CD4-positive, alpha-beta T cell (primary cell): Measurements from ENCODE around the gene GALNT18. TPM values are rescaled to one million over a fixed set of nuclear protein-coding genes. Genes with fewer than 3 reads are reported as not detected.

Experiments used
- ATAC-seq: fragments of 200-7000 bp; cut with Tn5 transposase; one replicate; pipeline ENCODE4 v1.10.0; 2022; ENCODE audit warnings: mild to moderate bottlenecking; ENCODE audit not compliant: poor library complexity
- CTCF ChIA-PET: fragments of 350-600 bp; sonication (Branson Sonifier 250); formaldehyde crosslinking; loops from one replicate; lab custom pipeline; 2021; ENCODE audit warnings: antibody characterized with exemption, inconsistent platforms; lab: Charles Lee
- POLR2A ChIA-PET: fragments of 350-600 bp; sonication (Branson Sonifier 250); formaldehyde crosslinking; loops from one replicate; lab custom pipeline; 2021; ENCODE audit warnings: antibody characterized with exemption, inconsistent platforms; lab: Charles Lee
- DNase-seq, 14 experiments: peaks; one replicate each; pipeline ENCODE4 v3.0.0-alpha.2; 2013 to 2020; ENCODE audit warnings: mixed read lengths in 2 of 14
- H3K27ac ChIP-seq, 2 donors: one replicate each; pipeline versions ENCODE4 v1.5.1 to v1.7.0; 2013; ENCODE audit warnings: low read length in 2 of 2, low read depth in 1 of 2, mild to moderate bottlenecking in 1 of 2
- H3K27me3 ChIP-seq, 2 experiments: 1 replicate in 1 of 2; 2 replicates in 1 of 2; pipeline versions ENCODE4 v1.6.1 to v1.7.0; 2013; ENCODE audit warnings: low read length in 2 of 2, control low read depth in 1 of 2, mild to moderate bottlenecking in 1 of 2, moderate library complexity in 1 of 2; ENCODE audit not compliant: insufficient read depth in 2 of 2, control insufficient read depth in 1 of 2
- H3K36me3 ChIP-seq: one replicate; pipeline ENCODE4 v1.6.1; 2013; ENCODE audit warnings: low read length, control low read depth; ENCODE audit not compliant: insufficient read depth
- H3K4me1 ChIP-seq: one replicate; pipeline ENCODE4 v1.6.1; 2013; ENCODE audit warnings: low read length, control low read depth; ENCODE audit not compliant: insufficient read depth
- H3K4me3 ChIP-seq: one replicate; pipeline ENCODE4 v1.5.1; 2013; ENCODE audit warnings: mild to moderate bottlenecking, low read length, moderate library complexity
- H3K9me3 ChIP-seq, 2 experiments: 1 replicate in 1 of 2; 2 replicates in 1 of 2; pipeline versions ENCODE4 v1.6.1 to v1.7.0; 2013; ENCODE audit warnings: low read length in 2 of 2, mild to moderate bottlenecking in 2 of 2, control low read depth in 1 of 2, moderate library complexity in 1 of 2; ENCODE audit not compliant: control insufficient read depth in 1 of 2, insufficient read depth in 1 of 2
- H3K27ac Mint-ChIP-seq: one replicate; pipeline ENCODE4 v1.8.0; 2020; ENCODE audit warnings: mixed read lengths
- H3K27me3 Mint-ChIP-seq: one replicate; pipeline ENCODE4 v1.8.0; 2021; ENCODE audit warnings: mixed read lengths
- H3K36me3 Mint-ChIP-seq: one replicate; pipeline ENCODE4 v1.8.0; 2021; ENCODE audit warnings: low read depth, mixed read lengths
- H3K4me1 Mint-ChIP-seq: one replicate; pipeline ENCODE4 v1.8.0; 2021; ENCODE audit warnings: low read depth, mixed read lengths
- H3K4me3 Mint-ChIP-seq: one replicate; pipeline ENCODE4 v1.8.0; 2020; ENCODE audit warnings: mild to moderate bottlenecking, mixed read lengths
- H3K9me3 Mint-ChIP-seq: one replicate; pipeline ENCODE4 v1.8.0; 2020; ENCODE audit warnings: mixed read lengths
- CTCF ChIP-seq: fragments of 200-600 bp; IDR thresholded peaks from one replicate; pipeline ENCODE4 v1.8.0; 2022; ENCODE audit warnings: antibody characterized with exemption, mild to moderate bottlenecking
- intact Hi-C, 2 experiments: fragments of 100-400 bp; cut with DNase I in 1 of 2; cut with micrococcal nuclease in 1 of 2; formaldehyde crosslinking; loops; one replicate each; pipeline versions ENCODE4 v1.15.1 to v1.9.0; 2023 to 2025; cut with DNase I, micrococcal nuclease
- total RNA-seq, 174 experiments: library from RNA in 2 of 174; stranded (reverse) in 2 of 174; gene quantifications; one replicate each; pipeline ENCODE4 v1.2.3 and lab custom pipeline; 2021 to 2026

Gene GALNT18
- total RNA-seq, 2 experiments from 2014 or later = 0.08 TPM; not detected in 1

DNA sequence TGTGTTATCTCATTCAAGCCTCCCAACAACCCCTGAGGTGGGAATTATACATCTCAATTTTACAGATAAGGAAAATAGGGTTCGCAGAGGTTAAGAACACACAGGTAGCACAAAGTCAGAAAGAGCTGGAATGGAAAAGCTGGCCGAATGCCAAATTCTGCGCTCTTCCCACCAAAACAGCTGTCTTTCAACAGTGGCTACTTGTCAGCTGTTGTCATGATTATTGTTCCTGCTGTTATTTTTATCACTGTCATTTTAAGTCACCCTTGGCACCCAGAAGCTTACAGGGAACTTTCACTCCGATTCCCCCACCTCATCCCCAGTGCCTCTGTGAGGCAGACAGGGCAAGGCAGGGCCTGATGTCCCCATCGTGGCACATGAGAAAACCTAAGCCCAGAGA lies 194.3 kb downstream of the GALNT18 start:
- intact Hi-C loops = no loop called here

GRCh38 chr11:11427140-11427539 lies 194.7 kb downstream of the GALNT18 start:
- no peaks in the 10 kb centered on the region for H3K9me3 ChIP-seq
- ATAC-seq (no peak), DNase-seq (no peak)
- no peaks in the 10 kb centered on the region for H3K27me3 Mint-ChIP-seq
- no peaks in the 10 kb centered on the region for H3K36me3 ChIP-seq
- no peaks in the 10 kb centered on the region for H3K4me1 ChIP-seq
- H3K9me3 Mint-ChIP-seq = no peaks in the 10 kb centered on the region
- no peaks in the 10 kb centered on the region for H3K36me3 Mint-ChIP-seq
- no peak overlapping the region for H3K27ac Mint-ChIP-seq
- TF ChIP-seq CTCF = no peak
- intact Hi-C loops = no loop called here
- peaks cover 0 to 2% of the 10 kb centered on the region in 2 experiments for H3K27me3 ChIP-seq
- no peak overlapping the region for H3K4me3 Mint-ChIP-seq
- H3K4me1 Mint-ChIP-seq = no peaks in the 10 kb centered on the region
- no peak overlapping the region for H3K4me3 ChIP-seq
- ChIA-PET POLR2A (no interaction called here), CTCF (no interaction called here)
- H3K27ac ChIP-seq = no peak overlapping the region

More for the DNA sequence above, 194.3 kb downstream of the GALNT18 start:
- no peaks in the 10 kb centered on the region for H3K9me3 Mint-ChIP-seq
- H3K36me3 ChIP-seq = no peaks in the 10 kb centered on the region
- H3K4me3 ChIP-seq = no peak overlapping the region
- ATAC-seq (no peak), DNase-seq (no peak)
- ChIA-PET POLR2A (no interaction called here), CTCF (no interaction called here)
- H3K27ac ChIP-seq = no peak overlapping the region
- H3K4me1 ChIP-seq = no peaks in the 10 kb centered on the region
- no peaks in the 10 kb centered on the region for H3K27me3 Mint-ChIP-seq
- H3K4me1 Mint-ChIP-seq = no peaks in the 10 kb centered on the region
- H3K4me3 Mint-ChIP-seq = no peak overlapping the region
- H3K27me3 ChIP-seq = peaks cover 0 to 2% of the 10 kb centered on the region in 2 experiments
- no peak overlapping the region for H3K27ac Mint-ChIP-seq
- H3K36me3 Mint-ChIP-seq = no peaks in the 10 kb centered on the region
- TF ChIP-seq CTCF = no peak
- no peaks in the 10 kb centered on the region for H3K9me3 ChIP-seq

- Mint-ChIP-seq H3K27ac (no peak overlapping the region), H3K9me3 (no peaks in the 10 kb centered on the region), H3K27me3 (no peaks in the 10 kb centered on the region), H3K4me3 (no peak overlapping the region), H3K4me1 (no peaks in the 10 kb centered on the region), H3K36me3 (no peaks in the 10 kb centered on the region)
- intact Hi-C loops = no loop called here
- Histone ChIP-seq H3K9me3 (no peaks in the 10 kb centered on the region), H3K36me3 (no peaks in the 10 kb centered on the region), H3K27ac (no peak overlapping the region), H3K4me1 (no peaks in the 10 kb centered on the region), H3K27me3 (no peaks in the 10 kb centered on the region), H3K4me3 (no peak overlapping the region)
- ATAC-seq = no peak
- ChIA-PET POLR2A (no interaction called here), CTCF (no interaction called here)
- no peak for DNase-seq
- TF ChIP-seq CTCF = no peak
Measured at GRCh38 chr11:11426226-11426952, 195.4 kb downstream of the GALNT18 start.
